ACC112 (cell line): ENCODE results near the gene SFXN5.
"Not testable (repeated sequence)": the region's sequence is repeated elsewhere in the genome, so short reads cannot be mapped to it uniquely, and the experiment has no call there.

Experiments
- H2AFZ ChIP-seq: fragments of 200-600 bp; sonication (generic); one replicate; pipeline ENCODE4 v1.6.0; 2017; ENCODE audit warnings: antibody characterized with exemption, low read length; ENCODE audit not compliant: unreplicated experiment
- H3K27ac ChIP-seq: fragments of 200-600 bp; sonication (generic); 2 replicates; pipeline ENCODE4 v1.5.1; 2014; ENCODE audit warnings: low read depth, mild to moderate bottlenecking, antibody characterized with exemption, low read length, moderate library complexity
- H3K27me3 ChIP-seq: fragments of 200-600 bp; sonication (generic); 2 replicates; pipeline ENCODE4 v1.6.1; 2014; ENCODE audit warnings: mild to moderate bottlenecking, antibody characterized with exemption, low read length, moderate library complexity, mixed read lengths; ENCODE audit not compliant: insufficient read depth
- H3K36me3 ChIP-seq: fragments of 200-600 bp; sonication (generic); 2 replicates; pipeline ENCODE4 v1.6.1; 2016; ENCODE audit warnings: mild to moderate bottlenecking, antibody characterized with exemption, low read length, moderate library complexity, mixed read lengths; ENCODE audit not compliant: insufficient read depth
- H3K4me1 ChIP-seq: fragments of 200-600 bp; sonication (generic); one replicate; pipeline ENCODE4 v1.6.1; 2016; ENCODE audit warnings: low read length, mixed read lengths; ENCODE audit not compliant: insufficient read depth, unreplicated experiment, control insufficient read depth
- H3K4me3 ChIP-seq: fragments of 200-600 bp; sonication (generic); 2 replicates; pipeline ENCODE4 v1.5.1; 2014; ENCODE audit warnings: mild to moderate bottlenecking, low read depth, low read length
- H3K79me2 ChIP-seq: fragments of 200-600 bp; sonication (generic); one replicate; pipeline ENCODE4 v1.6.0; 2016; ENCODE audit warnings: low read length; ENCODE audit not compliant: control insufficient read depth, unreplicated experiment, insufficient read depth

Gene SFXN5, protein sequence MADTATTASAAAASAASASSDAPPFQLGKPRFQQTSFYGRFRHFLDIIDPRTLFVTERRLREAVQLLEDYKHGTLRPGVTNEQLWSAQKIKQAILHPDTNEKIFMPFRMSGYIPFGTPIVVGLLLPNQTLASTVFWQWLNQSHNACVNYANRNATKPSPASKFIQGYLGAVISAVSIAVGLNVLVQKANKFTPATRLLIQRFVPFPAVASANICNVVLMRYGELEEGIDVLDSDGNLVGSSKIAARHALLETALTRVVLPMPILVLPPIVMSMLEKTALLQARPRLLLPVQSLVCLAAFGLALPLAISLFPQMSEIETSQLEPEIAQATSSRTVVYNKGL

GRCh38 chr2:73071360-73072128 is at the start of gene SFXN5:
Gene SFXN5 (minus strand): TSS chr2:73071712. CDS start chr2:73071705, 7 bp downstream.
- H3K36me3 ChIP-seq: no peaks in the 10 kb centered on the region
- peak within 1 kb of the TSS; percentile 6 for H2AFZ ChIP-seq
- H3K4me1 ChIP-seq: peaks cover 7% of the 10 kb centered on the region

DNA sequence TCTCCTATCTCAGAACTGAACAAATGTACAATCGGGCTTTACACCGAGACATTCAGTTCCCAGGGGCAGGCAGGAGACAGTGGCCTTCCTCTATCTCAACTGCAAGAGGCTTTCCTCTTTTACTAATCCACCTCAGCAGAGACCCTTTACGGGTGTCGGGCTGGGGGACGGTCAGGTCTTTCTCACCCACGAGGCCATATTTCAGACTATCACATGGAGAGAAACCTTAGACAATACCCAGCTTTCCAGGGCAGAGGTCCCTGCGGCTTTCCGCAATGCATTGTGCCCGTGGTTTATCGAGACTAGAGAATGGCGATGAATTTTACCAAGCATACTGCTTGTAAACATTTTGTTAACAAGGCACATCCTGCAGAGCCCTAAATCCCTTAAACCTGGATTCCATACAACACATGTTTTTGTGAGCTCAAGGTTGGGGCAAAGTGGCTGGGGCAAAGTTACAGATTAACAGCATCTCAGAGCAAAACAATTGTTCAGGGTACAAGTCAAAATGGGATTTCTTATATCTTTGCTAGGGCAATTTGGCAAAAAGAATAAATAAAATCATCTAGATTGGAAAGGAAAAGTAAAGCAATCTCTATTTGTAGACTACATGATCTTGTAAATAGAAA is 48.2 kb upstream of the SFXN5 start:
- H3K27me3 ChIP-seq, H3K4me3 ChIP-seq, H2AFZ ChIP-seq, H3K27ac ChIP-seq, H3K36me3 ChIP-seq, H3K79me2 ChIP-seq: not testable (repeated sequence)
- peaks cover 10% of the 10 kb centered on the region for H3K4me1 ChIP-seq

More at GRCh38 chr2:73071360-73072128, at the start of gene SFXN5:
- peak within 1 kb of the TSS; percentile 85 for H3K4me3 ChIP-seq
- H3K27me3 ChIP-seq: no peaks in the 10 kb centered on the region
- H3K79me2 ChIP-seq: peaks cover 27% of the 10 kb centered on the region
- peak within 1 kb of the TSS; percentile 45; the same call in 1 of the 2 replicates for H3K27ac ChIP-seq

- Histone ChIP-seq H3K27me3 (no peaks in the 10 kb centered on the region), H3K4me3 (no peak overlapping the region), H3K36me3 (no peaks in the 10 kb centered on the region), H3K4me1 (peaks cover 16% of the 10 kb centered on the region), H3K27ac (no peak overlapping the region), H3K79me2 (peaks cover 2% of the 10 kb centered on the region), H2AFZ (no peak overlapping the region)
Observed at GRCh38 chr2:73117441-73117840, 45.9 kb upstream of the SFXN5 start.

- H2AFZ ChIP-seq: no peak overlapping the region
- peaks cover 12% of the 10 kb centered on the region for H3K79me2 ChIP-seq
- H3K27me3 ChIP-seq: no peaks in the 10 kb centered on the region
- H3K36me3 ChIP-seq: no peaks in the 10 kb centered on the region
- no peak overlapping the region for H3K4me3 ChIP-seq
- H3K4me1 ChIP-seq: peaks cover 16% of the 10 kb centered on the region
- no peak overlapping the region for H3K27ac ChIP-seq
Observed at GRCh38 chr2:73116182-73116960, 44.9 kb upstream of the SFXN5 start.

DNA sequence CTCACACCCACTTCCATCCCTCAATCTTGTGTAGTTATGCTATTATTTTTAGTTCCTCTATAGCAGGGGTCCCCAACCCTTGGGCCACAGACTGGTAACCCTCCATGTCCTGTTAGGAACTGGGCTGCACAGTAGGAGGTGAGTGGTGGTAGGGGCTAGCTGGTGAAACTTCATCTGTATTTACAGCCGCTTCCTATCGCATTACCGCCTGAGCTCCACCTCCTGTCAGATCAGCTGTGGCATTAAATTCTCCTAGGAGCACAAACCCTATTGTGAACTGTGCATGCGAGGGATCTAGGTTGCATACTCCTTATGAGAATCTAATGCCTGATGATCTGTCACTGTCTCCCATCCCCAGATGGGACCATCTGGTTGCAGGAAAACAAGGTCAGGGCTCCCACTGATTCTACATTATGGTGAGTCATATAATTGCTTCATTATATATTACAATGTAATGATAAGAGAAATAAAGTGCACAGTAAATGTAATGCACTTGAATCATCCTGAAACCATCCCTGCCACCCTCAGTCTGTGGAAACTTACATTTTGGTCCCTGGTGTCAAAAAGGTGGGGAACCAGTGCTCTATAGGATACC is 42.9 kb upstream of the SFXN5 start:
- Histone ChIP-seq H3K36me3 (no peaks in the 10 kb centered on the region), H3K27me3 (no peaks in the 10 kb centered on the region), H3K4me3 (peak overlapping the region; percentile 15; the same call in 1 of the 2 replicates), H3K79me2 (peaks cover 32% of the 10 kb centered on the region), H3K4me1 (peaks cover 28% of the 10 kb centered on the region), H2AFZ (no peak overlapping the region), H3K27ac (peak overlapping the region; percentile 88)

- H3K4me3 ChIP-seq: peak within 1 kb of the TSS; percentile 96
- H3K27ac ChIP-seq: peak within 1 kb of the TSS; percentile 88
- no peaks in the 10 kb centered on the region for H3K36me3 ChIP-seq
- H3K79me2 ChIP-seq: peaks cover 44% of the 10 kb centered on the region
- H3K4me1 ChIP-seq: peaks cover 28% of the 10 kb centered on the region
- no peaks in the 10 kb centered on the region for H3K27me3 ChIP-seq
- peak within 1 kb of the TSS; percentile 95 for H2AFZ ChIP-seq
Observed at GRCh38 chr2:73112913-73113854, 41.7 kb upstream of the SFXN5 start, which contains the start of gene RAB11FIP5. Gene RAB11FIP5 (minus strand): TSS chr2:73112948. CDS start chr2:73112777, 171 bp downstream.

DNA sequence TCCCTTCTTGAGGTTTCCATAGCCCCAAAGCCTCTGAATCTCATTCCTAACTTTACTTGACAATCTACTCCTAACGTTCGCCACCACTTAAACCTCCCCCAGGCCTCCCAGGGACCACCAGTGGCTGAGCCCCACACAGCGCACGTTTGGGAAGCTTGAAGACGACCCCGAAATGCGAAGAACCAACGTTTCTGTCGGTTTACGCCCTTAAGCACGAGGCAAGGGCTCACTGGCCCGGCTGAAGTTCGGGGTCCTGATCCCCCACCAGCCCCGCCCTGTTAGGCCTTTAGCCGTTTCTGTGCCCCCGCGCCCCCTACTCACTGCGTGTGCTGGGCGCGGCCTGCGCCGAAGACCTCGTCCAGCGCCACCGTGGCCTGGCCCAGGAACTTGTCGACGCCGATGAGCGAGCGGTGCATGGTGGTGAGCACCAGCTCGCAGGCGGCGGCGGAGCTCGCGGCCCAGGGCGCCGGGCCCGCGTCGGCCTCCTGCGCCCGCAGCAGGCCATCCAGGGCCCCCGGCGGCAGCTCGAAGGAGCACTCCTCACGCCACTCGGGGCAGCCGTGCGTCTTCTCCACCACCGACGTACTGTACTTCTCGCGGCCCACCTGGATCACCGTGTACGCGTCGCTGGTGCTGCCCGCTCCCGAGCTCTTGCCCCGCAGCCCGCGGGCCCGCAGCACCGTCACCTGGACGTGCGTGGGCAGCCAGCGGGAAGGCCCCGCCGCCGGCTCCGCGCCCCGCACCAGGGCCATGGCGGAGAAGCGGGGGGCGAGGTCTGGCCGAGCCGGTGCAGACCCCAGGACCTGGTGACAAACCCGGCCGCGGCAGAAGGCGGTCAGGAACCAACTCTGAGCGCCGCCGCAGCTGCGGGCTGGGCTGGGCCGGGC is 40.8 kb upstream of the SFXN5 start:
- Histone ChIP-seq H3K27me3 (no peaks in the 10 kb centered on the region), H3K36me3 (no peaks in the 10 kb centered on the region), H2AFZ (peak overlapping the region; percentile 55), H3K79me2 (peaks cover 53% of the 10 kb centered on the region), H3K4me1 (peaks cover 33% of the 10 kb centered on the region), H3K27ac (peak overlapping the region; percentile 80), H3K4me3 (peak overlapping the region; percentile 96)

- H2AFZ ChIP-seq: peak overlapping the region; percentile 55
- peaks cover 63% of the 10 kb centered on the region for H3K79me2 ChIP-seq
- peak overlapping the region; percentile 80 for H3K27ac ChIP-seq
- peak overlapping the region; percentile 96 for H3K4me3 ChIP-seq
- peaks cover 40% of the 10 kb centered on the region for H3K4me1 ChIP-seq
- H3K36me3 ChIP-seq: no peaks in the 10 kb centered on the region
- no peaks in the 10 kb centered on the region for H3K27me3 ChIP-seq
Observed at GRCh38 chr2:73111073-73112025, 39.8 kb upstream of the SFXN5 start.
